A673 (cell line): ENCODE results near the gene RBSN. TPM values are rescaled to one million over a fixed set of nuclear protein-coding genes. Genes with fewer than 3 reads are reported as not detected.

Source experiments
- BruUV-seq: library from RNA; stranded (reverse); fragments of 400-500 nt; replicated peaks from 2 replicates; lab custom pipeline; 2021; lab: Mats Ljungman, UMichigan
- CTCF ChIA-PET: fragments of 300-600 bp; sonication (Branson Sonifier 250); formaldehyde crosslinking; loops from one replicate; lab custom pipeline; 2022; ENCODE audit warnings: antibody characterized with exemption; lab: Charles Lee
- POLR2A ChIA-PET: fragments of 300-600 bp; sonication (Branson Sonifier 250); formaldehyde crosslinking; loops from one replicate; lab custom pipeline; 2022; ENCODE audit warnings: antibody characterized with exemption; ENCODE audit not compliant: low non-redundant PET; lab: Charles Lee
- DNase-seq: peaks from one replicate; pipeline ENCODE4 v3.0.0-alpha.2; 2015; ENCODE audit warnings: low spot score
- H3K27ac ChIP-seq: fragments of 200-600 bp; sonication (generic); 2 replicates; pipeline ENCODE4 v1.5.1; 2016; ENCODE audit warnings: mixed run types, low read depth, mild to moderate bottlenecking, mixed read lengths, antibody characterized with exemption, low read length; ENCODE audit not compliant: poor library complexity, severe bottlenecking
- H3K27me3 ChIP-seq: fragments of 200-600 bp; sonication (generic); replicated peaks from 2 replicates; pipeline ENCODE4 v1.6.1; 2017; ENCODE audit warnings: mixed run types, low read depth, mild to moderate bottlenecking, mixed read lengths, antibody characterized with exemption, low read length; ENCODE audit not compliant: insufficient read depth, poor library complexity
- H3K36me3 ChIP-seq: fragments of 200-600 bp; sonication (generic); 2 replicates; pipeline ENCODE4 v1.6.1; 2016; ENCODE audit warnings: mixed run types, mild to moderate bottlenecking, mixed read lengths, antibody characterized with exemption, low read length; ENCODE audit not compliant: insufficient read depth, poor library complexity, severe bottlenecking
- H3K4me1 ChIP-seq: fragments of 200-600 bp; sonication (generic); 2 replicates; pipeline ENCODE4 v1.6.1; 2017; ENCODE audit warnings: mixed run types, mild to moderate bottlenecking, mixed read lengths, antibody characterized with exemption, low read length; ENCODE audit not compliant: insufficient read depth, poor library complexity, severe bottlenecking
- H3K4me3 ChIP-seq: fragments of 200-600 bp; sonication (generic); 2 replicates; pipeline ENCODE4 v1.5.1; 2016; ENCODE audit warnings: low read depth, mixed run types, mild to moderate bottlenecking, mixed read lengths, low read length; ENCODE audit not compliant: poor library complexity, severe bottlenecking
- H3K9me3 ChIP-seq: fragments of 200-600 bp; sonication (generic); 2 replicates; pipeline ENCODE4 v1.6.1; 2016; ENCODE audit warnings: mixed run types, low read depth, mild to moderate bottlenecking, mixed read lengths, antibody characterized with exemption, low read length; ENCODE audit not compliant: poor library complexity, severe bottlenecking
- EZH2 ChIP-seq: fragments of 200-600 bp; sonication (generic); IDR thresholded peaks from 2 replicates; pipeline ENCODE4 v1.6.1; 2017; ENCODE audit warnings: borderline replicate concordance, low read depth, mild to moderate bottlenecking, mixed read lengths, antibody characterized with exemption, low read length; ENCODE audit not compliant: poor library complexity, severe bottlenecking
- intact Hi-C: fragments of 100-400 bp; cut with micrococcal nuclease; formaldehyde crosslinking; loops from one replicate; pipeline ENCODE4 v1.10.0; 2022; ENCODE audit not compliant: unreplicated experiment
- total RNA-seq: library from RNA; stranded (reverse); gene quantifications from 2 replicates; pipeline ENCODE4 v1.2.3, GENCODE V29; 2021
- TF ChIP-seq, protein P1 (sequence below): fragments of 300-800, 200-600 bp; sonication (generic); conservative IDR thresholded peaks from 2 replicates; pipeline ENCODE4 v1.5.1; 2017; ENCODE audit warnings: low read depth, mild to moderate bottlenecking, antibody characterized with exemption, low read length, moderate library complexity, mixed read lengths

Gene RBSN
- total RNA-seq, 1 experiment from 2014 or later, result 31.2 TPM

GRCh38 chr3:15089201-15089600 lies 9.7 kb downstream of the RBSN start:
- H3K4me1 ChIP-seq, result no peaks in the 10 kb centered on the region
- H3K4me3 ChIP-seq, result no peak overlapping the region
- no peak for DNase-seq
- H3K27me3 ChIP-seq, result no peaks in the 10 kb centered on the region
- BruUV-seq, result no TSS peak
- no peak overlapping the region for H3K27ac ChIP-seq
- TF ChIP-seq EZH2, result no peak
- TF ChIP-seq, protein P1, sequence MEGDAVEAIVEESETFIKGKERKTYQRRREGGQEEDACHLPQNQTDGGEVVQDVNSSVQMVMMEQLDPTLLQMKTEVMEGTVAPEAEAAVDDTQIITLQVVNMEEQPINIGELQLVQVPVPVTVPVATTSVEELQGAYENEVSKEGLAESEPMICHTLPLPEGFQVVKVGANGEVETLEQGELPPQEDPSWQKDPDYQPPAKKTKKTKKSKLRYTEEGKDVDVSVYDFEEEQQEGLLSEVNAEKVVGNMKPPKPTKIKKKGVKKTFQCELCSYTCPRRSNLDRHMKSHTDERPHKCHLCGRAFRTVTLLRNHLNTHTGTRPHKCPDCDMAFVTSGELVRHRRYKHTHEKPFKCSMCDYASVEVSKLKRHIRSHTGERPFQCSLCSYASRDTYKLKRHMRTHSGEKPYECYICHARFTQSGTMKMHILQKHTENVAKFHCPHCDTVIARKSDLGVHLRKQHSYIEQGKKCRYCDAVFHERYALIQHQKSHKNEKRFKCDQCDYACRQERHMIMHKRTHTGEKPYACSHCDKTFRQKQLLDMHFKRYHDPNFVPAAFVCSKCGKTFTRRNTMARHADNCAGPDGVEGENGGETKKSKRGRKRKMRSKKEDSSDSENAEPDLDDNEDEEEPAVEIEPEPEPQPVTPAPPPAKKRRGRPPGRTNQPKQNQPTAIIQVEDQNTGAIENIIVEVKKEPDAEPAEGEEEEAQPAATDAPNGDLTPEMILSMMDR, result no peak
- peaks cover 50% of the 10 kb centered on the region for H3K36me3 ChIP-seq
- CTCF ChIA-PET, result no interaction called here
- H3K9me3 ChIP-seq, result no peaks in the 10 kb centered on the region
- intact Hi-C loops, result no loop called here
- POLR2A ChIA-PET, result no interaction called here

DNA sequence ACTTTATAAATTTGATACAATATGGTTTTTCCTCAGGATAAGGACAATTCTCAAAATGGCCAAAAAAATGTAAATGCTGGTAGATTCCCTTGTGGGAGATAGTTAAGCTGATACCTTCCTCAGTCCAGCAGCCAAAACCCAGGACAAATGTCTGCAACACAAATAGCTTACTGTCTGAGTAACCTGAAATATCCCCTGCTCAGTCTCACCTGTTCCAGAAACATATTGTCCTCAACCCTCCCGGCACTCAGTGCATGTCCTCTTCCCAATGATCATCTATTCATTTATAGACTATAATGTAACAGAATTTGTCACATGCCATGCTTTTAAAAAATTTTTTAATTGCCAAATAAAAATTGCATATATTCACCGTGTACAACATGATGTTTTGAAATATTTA lies 12.2 kb downstream of the RBSN start:
- intact Hi-C loops, result loop anchor here (1.0 kb wide), 1 partner anchor 23 kb away; no protein-coding TSS in a partner anchor
- POLR2A ChIA-PET, result no interaction called here
- peaks cover 69% of the 10 kb centered on the region for H3K36me3 ChIP-seq

DNA sequence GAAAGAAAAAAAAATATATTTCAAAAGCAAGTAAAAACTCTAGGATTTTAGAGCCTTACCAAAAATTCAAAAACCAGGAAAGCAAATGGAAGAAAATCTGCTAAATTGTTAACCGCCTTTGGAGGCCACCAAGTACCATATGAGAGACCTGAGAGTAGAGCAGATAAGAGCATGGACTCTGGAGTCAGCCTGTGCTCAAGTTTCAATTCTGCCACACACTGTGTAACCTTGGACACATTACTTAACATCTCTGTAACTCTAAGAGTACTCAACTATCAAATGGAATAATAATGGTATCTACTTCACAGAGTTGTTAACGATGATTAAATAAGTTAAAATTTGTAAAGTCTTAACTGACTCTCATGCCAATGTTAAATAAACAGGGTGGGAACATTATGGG lies 12.7 kb downstream of the RBSN start:
- peaks cover 69% of the 10 kb centered on the region for H3K36me3 ChIP-seq
- ChIA-PET POLR2A (interaction anchor here (0.7 kb wide), 1 partner anchor 954 kb away, joined by 3 read pairs; no protein-coding TSS in a partner anchor), CTCF (interaction anchor here (0.7 kb wide), 1 partner anchor 49 kb away, joined by 3 read pairs; no protein-coding TSS in a partner anchor)
- DNase-seq, result no peak
- intact Hi-C loops, result no loop called here
- no peaks in the 10 kb centered on the region for H3K9me3 ChIP-seq
- no peaks in the 10 kb centered on the region for H3K4me1 ChIP-seq
- TF ChIP-seq EZH2, result no peak
- TF ChIP-seq, protein P1, result no peak
- no peak overlapping the region for H3K4me3 ChIP-seq
- BruUV-seq, result no TSS peak
- no peaks in the 10 kb centered on the region for H3K27me3 ChIP-seq
- H3K27ac ChIP-seq, result no peak overlapping the region

More for the DNA sequence above, 12.2 kb downstream of the RBSN start:
- CTCF ChIA-PET, result no interaction called here
- H3K27ac ChIP-seq, result no peak overlapping the region
- no peak for DNase-seq
- H3K9me3 ChIP-seq, result no peaks in the 10 kb centered on the region
- no peaks in the 10 kb centered on the region for H3K27me3 ChIP-seq
- H3K4me3 ChIP-seq, result no peak overlapping the region
- no TSS peak for BruUV-seq
- TF ChIP-seq, protein P1, result no peak
- no peak for TF ChIP-seq EZH2
- H3K4me1 ChIP-seq, result no peaks in the 10 kb centered on the region
